NCI-H748 (cell line): Measurements from ENCODE around the gene VPS13C.

Experiments
- DNase-seq: peaks from one replicate; lab custom pipeline; 2025; ENCODE audit not compliant: unreplicated experiment; lab: John Stamatoyannopoulos, UW

VPS13C gene

DNA sequence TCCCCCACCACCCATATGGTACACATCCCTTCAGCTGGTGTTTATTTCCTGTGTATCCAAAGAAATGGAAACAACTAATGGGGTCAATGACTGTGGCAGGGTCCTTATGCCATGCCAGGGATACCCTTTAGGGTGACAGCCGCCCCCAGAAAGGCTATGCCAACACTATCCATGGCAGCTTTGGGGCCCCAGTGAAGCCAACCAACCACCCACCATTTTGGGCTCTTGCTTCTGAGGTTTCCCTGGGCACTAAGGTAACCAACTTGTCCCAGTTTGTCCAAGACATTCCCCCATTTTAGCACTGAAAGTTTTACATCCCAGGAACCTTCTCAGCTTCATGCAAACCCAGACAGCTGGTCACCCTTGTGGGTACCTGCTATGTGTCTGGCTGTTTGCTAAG lies 233.1 kb downstream of the VPS13C start:
- DNase-seq = no peak

DNA sequence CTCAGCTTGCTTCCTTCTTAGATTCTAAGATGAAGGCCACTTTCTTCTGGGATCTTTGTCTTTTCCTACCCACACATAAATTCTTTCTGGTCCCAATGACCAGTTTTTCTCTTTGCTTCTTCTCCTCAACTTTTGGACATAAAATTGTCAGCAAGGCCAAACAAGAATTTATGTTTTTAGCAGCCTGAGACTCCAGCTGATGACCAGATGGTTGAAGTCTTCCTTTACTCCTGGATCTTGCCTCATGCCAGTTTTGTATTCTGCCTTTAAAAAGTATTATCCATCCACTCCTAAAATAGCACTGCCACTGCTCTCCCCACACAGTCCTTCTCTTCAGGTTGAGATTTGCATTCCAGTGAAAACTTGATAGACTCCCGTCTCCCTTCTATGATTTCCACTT lies 236.0 kb downstream of the VPS13C start:
- DNase-seq = no peak

DNA sequence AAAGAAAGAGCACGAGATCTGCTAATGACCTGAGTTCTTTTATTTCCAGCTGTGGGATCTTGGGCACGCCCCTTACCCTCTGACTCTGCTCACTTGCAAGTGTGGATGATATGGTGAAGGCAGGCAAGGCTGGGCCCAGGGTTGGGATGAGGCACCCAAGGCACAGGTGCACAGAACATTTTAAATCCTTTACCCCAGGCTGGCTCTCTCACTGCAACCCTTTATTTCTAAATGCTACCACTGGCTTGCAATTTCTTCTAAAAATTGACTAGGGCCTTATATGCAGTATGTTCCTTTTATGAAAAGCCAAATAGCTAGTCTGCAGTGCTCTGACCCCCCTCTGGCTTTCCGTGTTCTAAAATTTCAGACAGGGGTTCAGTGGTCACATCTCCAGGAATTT lies 237.7 kb downstream of the VPS13C start:
- no peak for DNase-seq

GRCh38 chr15:61820951-61821350 lies 239.3 kb downstream of the VPS13C start:
- no peak for DNase-seq

- no peak for DNase-seq
These were observed 240.0 kb downstream of the VPS13C start for GRCh38 chr15:61820212-61820611.

GRCh38 chr15:61819386-61819785 lies 240.9 kb downstream of the VPS13C start:
- no peak for DNase-seq

DNA sequence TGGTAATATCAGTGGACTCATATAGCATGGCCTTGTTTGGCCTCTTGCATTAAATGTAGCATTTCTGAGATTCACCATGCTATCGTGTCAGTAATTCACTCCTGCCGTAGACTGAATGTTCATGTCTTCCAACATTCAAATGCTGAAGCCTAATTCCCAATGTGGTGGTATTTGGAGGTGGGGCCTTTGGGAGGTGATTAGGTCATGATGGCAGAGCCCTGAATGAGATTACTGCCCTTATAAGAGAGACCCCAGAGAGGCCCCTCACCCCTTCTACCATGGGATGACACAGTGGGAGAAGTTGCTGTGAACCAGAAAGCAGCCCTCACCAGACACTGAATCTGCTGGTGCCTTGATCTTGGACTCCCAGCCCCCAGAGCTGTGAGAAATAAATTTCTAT lies 241.4 kb downstream of the VPS13C start:
- DNase-seq = no peak

DNA sequence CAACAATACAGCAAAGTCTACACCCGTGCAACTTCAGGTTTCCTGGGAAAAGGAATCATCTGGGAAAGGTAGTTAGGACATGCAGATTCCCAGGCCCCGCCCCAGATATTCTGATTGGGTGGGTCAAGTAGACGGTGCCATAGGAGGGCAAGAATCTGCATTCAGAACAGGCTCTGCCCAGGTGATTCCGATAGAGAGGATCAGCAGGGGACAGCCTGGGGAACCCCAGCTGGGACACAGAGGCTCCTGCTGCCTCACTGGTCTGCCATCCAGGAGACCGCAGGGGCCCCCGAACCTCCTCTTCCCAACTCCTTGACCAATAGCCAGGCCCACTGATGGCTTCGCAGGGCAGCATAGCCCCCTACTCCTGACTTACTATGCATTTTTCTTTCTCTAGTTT lies 243.4 kb downstream of the VPS13C start:
- no peak for DNase-seq

- DNase-seq = no peak
These were observed 244.7 kb downstream of the VPS13C start for GRCh38 chr15:61815356-61816083.

DNA sequence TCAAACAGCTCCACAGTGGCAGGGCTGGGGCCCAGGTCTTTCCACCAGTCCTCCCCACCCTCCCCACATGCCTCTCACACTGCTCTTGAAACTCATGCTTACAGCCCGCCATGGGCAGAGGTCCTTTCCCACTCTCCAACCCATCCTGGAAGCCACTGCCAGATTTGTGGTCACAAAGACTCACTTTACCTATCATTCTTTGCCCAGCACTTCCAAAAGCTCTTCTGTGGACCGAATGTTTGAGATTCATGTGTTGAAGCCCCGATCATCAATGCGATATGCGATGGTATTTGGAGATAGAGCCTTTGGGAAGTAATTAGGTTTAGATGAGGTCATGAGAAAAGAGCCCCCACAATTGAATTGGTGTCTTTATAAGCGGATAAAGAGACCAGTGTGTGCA lies 247.8 kb downstream of the VPS13C start:
- DNase-seq = no peak

GRCh38 chr15:61811952-61812351 lies 248.3 kb downstream of the VPS13C start:
- DNase-seq = no peak

- no peak for DNase-seq
These were observed 251.0 kb downstream of the VPS13C start for GRCh38 chr15:61809216-61809615.

- DNase-seq = no peak
These were observed 252.8 kb downstream of the VPS13C start for GRCh38 chr15:61807281-61807929.
